RWPE1 (cell line): ENCODE results near the gene ZC2HC1C.

ENCODE experiments used
- CTCF ChIA-PET: fragments of 350-600 bp; sonication (Branson Sonifier 250); formaldehyde crosslinking; extraction: SDS; loops from one replicate; lab custom pipeline; 2021; lab: Yijun Ruan, JAX
- POLR2A ChIA-PET: fragments of 400-600 bp; formaldehyde crosslinking; extraction: SDS; loops from one replicate; lab custom pipeline; 2020; ENCODE audit warnings: antibody characterized with exemption; ENCODE audit not compliant: low non-redundant PET; lab: Yijun Ruan, JAX
- DNase-seq: peaks from one replicate; pipeline ENCODE4 v3.0.0; 2012; ENCODE audit warnings: low spot score
- H3K27ac ChIP-seq: fragments of 450-650 bp; 2 replicates; pipeline ENCODE4 v1.5.1; 2017
- TF ChIP-seq, protein P1 (sequence below): fragments of 450-650 bp; conservative IDR thresholded peaks from 2 replicates; pipeline ENCODE4 v1.5.1; 2017; ENCODE audit warnings: low read depth, mild to moderate bottlenecking

The ZC2HC1C gene

DNA sequence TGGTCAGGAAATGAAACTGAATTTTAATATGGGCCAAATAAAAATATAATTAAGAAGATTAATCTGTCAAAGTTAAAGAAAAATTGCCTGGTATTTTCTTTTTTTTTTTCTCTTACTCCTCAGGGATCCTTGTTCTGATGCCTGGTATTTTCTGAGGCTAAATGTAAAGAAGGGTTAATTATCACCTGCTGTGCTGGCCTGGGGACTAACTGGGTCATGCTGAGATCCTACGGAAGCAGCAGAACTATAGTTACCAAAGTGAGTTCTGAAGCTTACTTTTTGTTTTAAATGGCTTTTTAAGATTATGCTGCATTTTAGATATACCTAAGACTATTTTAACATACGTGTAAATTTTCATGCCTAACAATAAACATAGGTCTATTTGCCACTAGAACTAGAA is 23.3 kb downstream of the ZC2HC1C start:
- POLR2A ChIA-PET, result no interaction called here
- CTCF ChIA-PET, result interaction anchor here (0.5 kb wide), 1 partner anchor 137 kb away, joined by 4 read pairs; the partner anchor contains the start of gene PGF
- no peak overlapping the region for H3K27ac ChIP-seq
- TF ChIP-seq, protein P1, sequence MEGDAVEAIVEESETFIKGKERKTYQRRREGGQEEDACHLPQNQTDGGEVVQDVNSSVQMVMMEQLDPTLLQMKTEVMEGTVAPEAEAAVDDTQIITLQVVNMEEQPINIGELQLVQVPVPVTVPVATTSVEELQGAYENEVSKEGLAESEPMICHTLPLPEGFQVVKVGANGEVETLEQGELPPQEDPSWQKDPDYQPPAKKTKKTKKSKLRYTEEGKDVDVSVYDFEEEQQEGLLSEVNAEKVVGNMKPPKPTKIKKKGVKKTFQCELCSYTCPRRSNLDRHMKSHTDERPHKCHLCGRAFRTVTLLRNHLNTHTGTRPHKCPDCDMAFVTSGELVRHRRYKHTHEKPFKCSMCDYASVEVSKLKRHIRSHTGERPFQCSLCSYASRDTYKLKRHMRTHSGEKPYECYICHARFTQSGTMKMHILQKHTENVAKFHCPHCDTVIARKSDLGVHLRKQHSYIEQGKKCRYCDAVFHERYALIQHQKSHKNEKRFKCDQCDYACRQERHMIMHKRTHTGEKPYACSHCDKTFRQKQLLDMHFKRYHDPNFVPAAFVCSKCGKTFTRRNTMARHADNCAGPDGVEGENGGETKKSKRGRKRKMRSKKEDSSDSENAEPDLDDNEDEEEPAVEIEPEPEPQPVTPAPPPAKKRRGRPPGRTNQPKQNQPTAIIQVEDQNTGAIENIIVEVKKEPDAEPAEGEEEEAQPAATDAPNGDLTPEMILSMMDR, result no peak
- DNase-seq, result no peak

DNA sequence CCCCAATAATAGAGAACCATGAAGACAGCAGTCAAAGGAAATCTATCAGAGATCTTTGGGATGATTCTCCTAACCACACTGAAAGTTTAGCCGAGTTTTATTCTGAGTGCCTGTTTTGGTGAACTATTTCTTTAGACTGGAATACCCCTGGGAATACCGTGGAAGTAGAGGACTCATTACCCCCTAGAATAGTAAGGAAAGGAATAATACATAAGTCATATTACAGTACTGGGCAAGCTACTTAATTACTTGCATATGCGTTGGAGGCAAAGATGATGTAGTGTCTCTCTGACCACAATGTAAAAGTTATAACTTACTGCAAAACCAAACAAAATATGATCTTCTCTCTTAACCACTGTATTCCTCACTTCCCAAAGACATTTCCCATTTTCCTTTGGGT is 25.5 kb downstream of the ZC2HC1C start:
- POLR2A ChIA-PET, result no interaction called here

DNA sequence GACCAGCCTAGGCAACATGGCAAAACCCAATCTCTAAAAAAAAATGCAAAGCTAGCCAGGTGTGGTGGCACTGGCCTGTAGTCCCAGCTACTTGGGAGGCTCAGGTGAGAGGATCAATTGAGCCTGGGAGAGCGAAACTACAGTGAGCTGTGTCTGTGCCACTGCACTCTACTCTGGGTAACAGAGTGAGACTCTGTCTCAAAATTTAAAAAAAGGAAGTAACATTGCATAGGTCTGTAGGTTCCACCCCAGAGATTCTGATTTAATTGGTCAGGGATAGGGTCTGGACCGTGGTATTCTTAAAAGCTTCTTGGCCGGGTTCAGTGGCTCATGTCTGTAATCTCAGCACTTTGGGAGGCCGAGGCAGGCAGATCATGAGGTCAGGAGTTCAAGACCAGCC is 26.2 kb downstream of the ZC2HC1C start:
- ChIA-PET CTCF (interaction anchor here (0.5 to 0.6 kb wide), 2 partner anchors 147 to 261 kb away, joined by 3 read pairs; no protein-coding TSS in a partner anchor), POLR2A (no interaction called here)
- no peak for DNase-seq
- no peak overlapping the region for H3K27ac ChIP-seq
- TF ChIP-seq, protein P1, result no peak

More for the DNA sequence above, 25.5 kb downstream of the ZC2HC1C start:
- H3K27ac ChIP-seq, result no peak overlapping the region
- DNase-seq, result no peak
- TF ChIP-seq, protein P1, result no peak
- CTCF ChIA-PET, result interaction anchor here (0.5 kb wide), 1 partner anchor 143 kb away, joined by 4 read pairs; no protein-coding TSS in a partner anchor

DNA sequence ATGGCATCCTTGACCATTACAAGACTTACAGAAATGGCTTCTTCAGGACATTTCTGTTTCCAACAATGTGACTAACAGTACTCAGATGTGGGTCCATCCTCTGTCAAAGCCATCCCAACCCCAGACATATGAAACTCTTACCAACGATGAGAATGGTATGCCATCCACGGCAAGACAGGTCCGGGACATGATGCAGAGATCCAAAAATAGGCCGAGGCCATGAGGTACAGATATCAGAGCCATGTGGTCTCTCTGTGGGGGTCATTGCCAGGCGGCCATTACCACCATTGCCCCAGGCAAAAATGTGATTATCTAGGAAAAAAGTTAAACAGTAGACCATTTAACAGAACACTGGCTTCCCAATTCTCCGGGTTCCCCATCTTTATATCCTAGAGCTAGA is 27.5 kb downstream of the ZC2HC1C start:
- ChIA-PET POLR2A (no interaction called here), CTCF (interaction anchor here (0.6 kb wide), 1 partner anchor 9 kb away, joined by 4 read pairs; no protein-coding TSS in a partner anchor)
- no peak for DNase-seq
- H3K27ac ChIP-seq, result no peak overlapping the region
- TF ChIP-seq, protein P1, result no peak

DNA sequence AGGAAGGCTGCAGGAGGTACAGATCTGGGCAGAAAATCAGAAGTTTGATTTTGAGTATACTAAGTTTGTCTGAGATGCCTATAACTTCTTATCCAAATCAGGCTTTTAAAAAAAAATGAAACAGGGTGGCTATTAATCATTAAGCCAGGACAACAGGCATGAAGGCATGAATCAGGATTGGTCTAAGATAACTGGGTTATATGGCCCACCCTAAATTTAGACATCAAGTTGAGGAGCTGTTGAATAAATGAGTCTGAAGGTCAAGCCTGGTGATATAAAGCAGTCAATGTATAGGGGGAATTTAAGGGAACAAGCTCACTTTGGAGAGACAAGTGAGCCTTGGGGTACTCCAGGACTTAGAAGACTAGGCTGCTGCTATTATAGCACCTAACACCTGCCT is 28.8 kb downstream of the ZC2HC1C start:
- H3K27ac ChIP-seq, result no peak overlapping the region
- POLR2A ChIA-PET, result no interaction called here
- CTCF ChIA-PET, result interaction anchor here (0.5 to 0.6 kb wide), 2 partner anchors 11 to 17 kb away, joined by 3 to 4 read pairs; no protein-coding TSS in a partner anchor
- no peak for DNase-seq
- TF ChIP-seq, protein P1, result no peak

DNA sequence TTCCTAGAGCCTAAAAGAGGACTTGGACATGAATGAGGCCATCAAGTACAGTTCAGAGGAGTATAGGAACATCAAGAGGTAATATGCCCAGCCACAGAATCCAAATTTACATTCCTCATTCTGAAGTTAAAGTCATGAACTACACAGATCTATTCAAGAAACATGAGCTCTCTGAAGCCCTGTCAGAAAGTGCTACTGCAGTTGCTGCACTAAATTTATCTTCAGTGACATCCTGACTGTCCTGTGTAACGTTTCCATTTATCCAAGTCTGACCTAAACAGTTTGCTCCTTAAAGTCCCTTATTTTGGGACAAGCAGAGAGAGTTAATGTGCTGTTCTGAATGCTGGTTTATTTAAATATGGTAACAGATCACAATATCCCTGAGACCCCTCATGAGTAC is 29.2 kb downstream of the ZC2HC1C start:
- TF ChIP-seq, protein P1, result no peak
- no peak for DNase-seq
- ChIA-PET CTCF (interaction anchor here (0.5 to 0.6 kb wide), 2 partner anchors 11 to 17 kb away, joined by 3 to 4 read pairs; no protein-coding TSS in a partner anchor), POLR2A (no interaction called here)
- H3K27ac ChIP-seq, result no peak overlapping the region
